Activated naive CD4-positive, alpha-beta T cell (primary cell): Measurements from ENCODE around the gene BLCAP.
"Not testable (repeated sequence)": the region's sequence is repeated elsewhere in the genome, so short reads cannot be mapped to it uniquely, and the experiment has no call there.

Experiments
- DNase-seq, 4 experiments: peaks; one replicate each; lab custom pipeline; 2025; lab: John Stamatoyannopoulos, UW

BLCAP gene, protein sequence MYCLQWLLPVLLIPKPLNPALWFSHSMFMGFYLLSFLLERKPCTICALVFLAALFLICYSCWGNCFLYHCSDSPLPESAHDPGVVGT

DNA sequence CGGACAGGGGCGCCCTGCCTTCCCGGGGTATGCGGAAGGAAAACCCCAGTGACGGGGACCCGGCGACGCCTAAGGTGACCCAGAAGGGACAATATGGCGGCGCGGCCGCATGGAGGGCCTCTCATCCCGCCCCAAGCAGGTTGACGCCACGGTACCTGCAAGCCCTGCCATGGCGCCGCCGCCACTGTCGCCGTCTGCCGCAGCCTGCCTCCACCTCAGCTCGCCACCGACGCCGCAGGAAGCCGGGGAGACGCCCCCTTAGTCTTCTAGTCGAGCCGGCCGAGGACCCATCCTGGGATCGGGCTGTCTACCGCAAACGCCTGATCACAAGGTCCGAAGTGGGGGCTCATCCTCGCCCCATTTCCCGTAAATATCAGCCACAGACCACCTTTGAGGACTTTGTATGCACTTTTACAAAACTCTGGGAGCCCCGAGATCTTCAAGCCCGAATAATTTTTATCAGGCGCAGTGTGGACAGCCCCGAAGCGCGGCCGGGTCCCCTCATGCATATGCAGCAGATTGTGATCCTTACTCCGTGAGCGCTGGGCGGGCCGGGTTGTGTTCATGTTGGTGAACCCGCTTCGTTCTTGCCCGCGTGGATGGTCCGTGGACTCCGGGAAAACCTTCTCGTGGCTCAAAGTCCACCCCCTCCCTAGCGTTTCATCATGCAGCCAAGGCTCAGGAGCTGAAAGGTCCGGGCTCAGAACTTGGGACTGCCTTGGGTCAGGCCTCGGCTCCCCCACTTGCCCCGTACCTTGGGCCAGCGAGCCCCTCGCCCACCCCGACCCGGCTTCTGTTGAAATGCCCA lies at the start of gene BLCAP:
Gene BLCAP (minus strand): TSS at position 239 of the 808 bp plus-strand sequence. CDS start 8,702 bp downstream, outside the sequence.
- DNase-seq: peak; percentile 93 to 99 (median 96)

DNA sequence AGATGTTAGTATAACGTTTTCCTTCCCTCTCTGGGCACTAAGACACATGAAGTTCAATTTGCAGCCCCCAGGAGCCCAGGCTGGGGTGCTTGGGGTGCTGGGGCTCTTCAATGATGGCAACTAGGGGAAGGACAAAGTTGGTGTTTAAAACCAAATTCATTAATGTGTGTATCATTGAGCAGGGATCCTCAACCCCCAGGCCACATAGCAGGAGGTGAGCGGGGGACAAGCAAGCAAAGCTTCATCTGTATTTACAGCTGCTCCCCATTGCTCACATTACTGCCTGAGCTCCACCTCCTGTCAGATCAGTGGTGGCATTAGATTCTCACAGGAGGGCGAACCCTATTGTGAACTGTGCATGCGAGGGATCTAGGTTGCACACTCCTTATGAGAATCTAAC lies 49.8 kb upstream of the BLCAP start:
- not testable (repeated sequence) for DNase-seq

DNA sequence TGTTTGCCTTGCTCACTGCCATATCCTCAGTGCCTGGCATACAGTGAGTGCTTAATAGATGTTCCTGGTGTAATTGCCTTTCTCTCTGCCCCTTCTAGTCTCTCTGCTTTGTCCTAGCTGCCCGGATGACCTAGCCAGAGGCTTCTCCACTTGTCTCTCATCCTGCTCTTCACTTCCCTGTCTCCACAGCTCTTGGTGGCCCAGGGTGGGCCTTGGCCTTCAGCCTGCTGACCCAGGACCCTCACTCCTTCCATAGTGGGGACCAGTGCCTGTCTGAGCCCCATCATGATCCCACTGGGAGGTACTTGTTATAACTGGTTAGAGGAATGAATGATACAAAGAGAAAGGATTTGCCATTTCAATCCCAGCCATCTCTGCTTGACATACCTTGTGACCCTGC lies 49.2 kb upstream of the BLCAP start:
- DNase-seq: no peak

DNA sequence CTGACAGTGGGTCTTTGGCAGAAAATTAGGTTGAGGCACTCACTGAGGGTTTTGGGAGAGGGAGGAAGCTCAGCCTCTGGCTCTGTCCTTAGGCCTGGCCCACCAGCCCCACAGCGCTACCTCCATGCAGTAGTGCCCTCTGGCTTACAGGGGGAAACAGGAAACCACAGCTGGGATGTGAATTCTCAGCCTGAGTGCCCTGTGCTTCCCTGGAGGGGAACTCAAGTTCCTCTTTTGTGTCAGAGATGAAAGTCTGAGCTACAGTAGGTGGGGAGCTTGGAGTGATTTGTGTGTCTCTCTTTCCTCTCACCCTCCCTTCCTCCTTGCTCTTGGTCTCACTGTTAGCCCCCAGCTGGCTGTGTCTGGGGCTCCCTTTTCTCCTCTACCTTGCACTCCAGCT lies 48.2 kb upstream of the BLCAP start:
- no peak for DNase-seq

DNA sequence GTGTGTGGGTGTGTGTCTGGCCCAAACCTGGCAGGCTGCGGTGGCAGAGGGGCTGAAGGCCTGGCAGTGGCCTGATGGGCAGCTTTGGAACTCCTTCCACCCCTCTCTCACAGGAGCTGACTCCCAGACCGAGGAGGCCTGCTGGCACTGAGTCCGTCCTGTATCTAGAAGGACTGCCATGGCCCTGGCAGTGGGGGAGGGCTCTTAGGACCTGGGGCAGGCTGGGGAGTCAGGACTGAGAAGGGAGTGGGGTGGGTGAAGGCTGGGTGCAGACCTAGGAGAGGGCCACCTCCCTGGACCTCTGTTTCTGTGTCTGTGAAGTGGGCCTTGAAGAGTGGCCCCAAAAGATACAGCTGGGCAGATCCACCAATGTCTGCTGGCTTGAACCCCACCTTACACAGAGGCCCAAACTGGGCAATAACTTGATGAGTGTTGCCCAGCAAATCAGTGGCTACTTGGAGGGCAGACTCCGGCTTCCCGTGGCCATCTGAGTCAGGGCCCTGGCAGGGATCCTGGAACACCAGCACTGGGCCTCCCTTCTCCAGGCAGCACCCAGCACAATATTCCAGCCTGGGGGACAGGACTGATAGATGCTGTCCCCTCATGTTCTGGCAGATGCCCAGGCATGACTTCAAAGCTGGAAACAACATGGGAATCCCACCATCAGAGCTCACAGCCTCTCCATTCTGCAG lies 46.7 kb upstream of the BLCAP start:
- no peak for DNase-seq

DNA sequence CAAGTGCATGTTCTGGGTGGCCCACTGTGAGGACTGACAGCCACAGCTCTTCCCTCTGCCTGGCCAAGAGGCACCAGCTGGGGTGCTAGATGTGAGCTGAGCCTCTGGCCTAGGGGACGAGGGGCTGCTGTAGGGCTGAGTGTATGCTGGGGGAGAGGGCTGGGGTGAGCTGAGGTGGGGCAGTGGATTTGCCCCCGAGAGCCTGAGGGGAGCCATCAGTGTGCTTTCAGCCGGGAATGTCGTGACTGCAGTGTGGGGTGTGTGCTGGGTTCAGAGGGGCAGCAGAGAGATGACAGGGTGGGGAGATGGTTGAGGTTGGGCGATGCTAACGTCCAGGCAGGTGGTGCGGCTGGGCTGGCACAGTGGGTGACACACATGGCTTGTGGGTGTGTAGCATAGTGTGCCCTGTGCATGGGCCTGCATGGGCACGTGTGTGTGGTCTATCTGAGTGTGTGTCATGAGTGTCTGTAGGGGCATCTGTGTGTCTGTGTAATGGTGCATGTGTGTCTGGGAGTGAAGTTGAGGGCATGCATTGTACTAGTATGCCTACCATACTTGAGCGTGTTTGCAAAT lies 46.0 kb upstream of the BLCAP start:
- no peak for DNase-seq

DNA sequence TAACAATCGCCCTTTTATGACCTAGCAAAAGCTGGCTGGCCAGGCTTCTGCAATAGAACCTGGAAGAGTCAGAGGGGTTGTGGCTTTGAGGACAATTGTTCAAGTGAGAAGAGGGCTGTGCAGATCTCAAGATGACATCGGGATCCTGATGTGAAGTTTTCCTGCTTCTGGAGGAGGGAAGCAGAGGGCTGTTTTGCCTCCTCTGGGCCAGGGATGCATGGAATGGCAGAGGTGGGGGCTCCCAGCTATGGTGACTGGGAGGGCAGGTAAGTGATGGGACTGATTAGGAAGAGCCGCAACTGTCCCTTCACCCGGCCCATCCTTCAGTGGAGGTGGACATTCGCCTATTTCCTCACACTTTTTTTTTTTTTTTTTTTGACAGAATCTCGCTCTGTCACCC lies 43.4 kb upstream of the BLCAP start:
- no peak for DNase-seq

DNA sequence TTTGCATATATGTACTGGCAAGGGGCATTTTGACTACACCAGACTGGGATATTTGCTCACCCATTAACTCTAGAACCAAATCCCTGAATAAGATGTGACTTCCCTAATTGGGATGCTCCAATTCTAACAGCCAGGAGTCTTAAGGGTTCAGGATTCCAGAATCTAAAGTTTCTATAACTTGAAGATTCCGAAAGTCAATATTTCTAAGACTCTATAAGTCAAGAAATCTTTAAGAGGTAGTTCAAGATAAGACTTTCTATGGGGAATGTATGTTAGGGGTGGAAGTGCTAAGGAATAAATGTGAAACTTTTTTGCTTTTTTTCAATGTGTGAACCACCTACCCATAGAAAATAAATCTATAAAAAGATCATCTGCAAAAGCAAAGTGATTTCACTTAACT lies 42.7 kb upstream of the BLCAP start:
- DNase-seq: no peak

DNA sequence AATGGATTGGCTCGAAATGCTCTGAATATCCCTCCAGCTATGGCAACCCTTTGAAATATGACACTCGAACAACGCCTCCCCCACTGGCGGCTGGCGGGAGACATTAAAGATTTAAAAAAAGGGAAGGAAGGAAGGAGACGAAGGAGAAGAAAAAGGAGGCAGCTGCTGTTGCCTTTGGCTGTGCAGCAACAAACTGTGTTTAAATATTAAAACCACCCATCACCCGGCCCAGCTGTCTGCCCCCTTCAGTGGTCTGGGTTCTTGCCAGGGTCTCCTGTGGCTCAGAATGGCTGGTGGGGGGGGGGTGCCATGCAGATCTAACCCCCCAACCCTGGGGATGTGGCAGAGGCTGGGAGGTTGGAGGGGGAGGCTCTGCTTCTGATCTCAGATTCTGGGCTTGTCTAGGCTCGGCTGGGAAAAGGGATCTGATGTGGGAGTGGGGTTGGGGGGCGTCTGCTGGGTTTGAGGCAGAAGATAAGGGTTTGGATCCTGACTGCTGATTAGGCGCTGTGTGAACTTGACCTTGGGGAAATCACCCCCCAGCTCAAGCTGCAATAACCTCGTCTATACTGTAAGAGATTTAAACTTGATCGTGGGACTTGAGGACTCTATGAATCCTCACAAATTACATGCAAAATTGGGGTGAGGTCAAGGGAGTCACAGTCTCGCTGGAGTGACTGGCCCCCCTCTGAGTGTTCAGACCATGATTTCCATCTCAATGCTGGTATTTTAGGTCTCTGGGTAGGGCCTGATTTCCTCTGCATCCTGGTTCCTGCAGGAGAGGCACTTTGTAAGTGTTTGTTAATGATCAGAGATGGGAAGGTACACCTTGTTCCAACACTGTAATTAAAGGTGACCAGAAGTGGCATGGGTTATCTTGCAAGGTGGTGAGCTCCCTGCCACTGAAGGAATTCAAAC lies 40.3 kb upstream of the BLCAP start:
- DNase-seq: no peak

DNA sequence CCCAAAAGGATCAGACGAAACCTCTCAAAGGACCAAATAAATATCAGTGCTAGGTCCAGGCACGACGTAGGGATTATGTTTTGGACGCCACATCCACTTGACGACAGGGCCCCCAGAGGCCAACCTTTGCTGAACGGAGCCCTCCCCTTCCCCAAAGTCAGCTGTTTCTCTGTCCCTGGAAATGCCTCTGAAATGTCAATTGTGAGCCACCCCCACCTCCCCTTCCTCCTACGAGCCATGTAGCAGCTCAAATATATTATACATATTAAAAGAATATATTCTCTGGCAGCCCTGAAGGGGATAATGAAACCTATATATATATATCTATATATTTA lies 39.6 kb upstream of the BLCAP start:
- no peak for DNase-seq

DNA sequence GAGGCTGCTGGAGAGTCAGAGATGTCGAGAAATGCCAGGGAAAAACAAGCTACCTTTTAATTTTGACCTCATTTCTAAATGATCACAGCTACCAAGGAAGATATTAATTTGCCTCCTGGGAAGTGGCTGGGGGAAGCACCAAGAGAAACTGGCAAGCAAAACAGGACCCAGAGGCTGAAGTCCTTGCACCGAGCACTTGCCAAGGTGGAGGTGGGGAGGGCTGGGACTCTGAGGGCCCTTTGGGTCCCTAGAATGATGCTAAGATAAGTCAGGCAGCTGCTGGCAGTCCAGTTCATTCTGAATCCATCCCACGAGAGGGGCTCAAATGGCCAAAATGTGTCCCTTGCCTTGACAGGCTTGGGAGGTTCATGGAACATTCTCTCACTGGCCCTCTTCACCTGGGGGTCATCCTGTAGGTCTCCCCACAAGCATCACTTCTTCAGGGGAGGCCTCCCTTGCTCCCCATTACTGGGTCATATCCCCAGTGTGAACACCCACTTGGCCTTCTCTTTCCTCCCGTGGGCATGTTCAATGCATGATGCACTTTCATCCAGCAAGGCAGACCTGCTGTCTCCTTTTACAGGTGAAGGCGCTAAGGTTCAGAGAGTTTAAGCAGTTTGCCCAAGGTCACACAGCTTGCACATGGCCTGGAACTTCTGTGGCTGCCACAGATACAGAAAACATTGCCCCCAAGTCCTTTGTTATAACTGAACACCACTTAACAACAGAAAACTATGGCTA lies 39.1 kb upstream of the BLCAP start:
- DNase-seq: no peak

DNA sequence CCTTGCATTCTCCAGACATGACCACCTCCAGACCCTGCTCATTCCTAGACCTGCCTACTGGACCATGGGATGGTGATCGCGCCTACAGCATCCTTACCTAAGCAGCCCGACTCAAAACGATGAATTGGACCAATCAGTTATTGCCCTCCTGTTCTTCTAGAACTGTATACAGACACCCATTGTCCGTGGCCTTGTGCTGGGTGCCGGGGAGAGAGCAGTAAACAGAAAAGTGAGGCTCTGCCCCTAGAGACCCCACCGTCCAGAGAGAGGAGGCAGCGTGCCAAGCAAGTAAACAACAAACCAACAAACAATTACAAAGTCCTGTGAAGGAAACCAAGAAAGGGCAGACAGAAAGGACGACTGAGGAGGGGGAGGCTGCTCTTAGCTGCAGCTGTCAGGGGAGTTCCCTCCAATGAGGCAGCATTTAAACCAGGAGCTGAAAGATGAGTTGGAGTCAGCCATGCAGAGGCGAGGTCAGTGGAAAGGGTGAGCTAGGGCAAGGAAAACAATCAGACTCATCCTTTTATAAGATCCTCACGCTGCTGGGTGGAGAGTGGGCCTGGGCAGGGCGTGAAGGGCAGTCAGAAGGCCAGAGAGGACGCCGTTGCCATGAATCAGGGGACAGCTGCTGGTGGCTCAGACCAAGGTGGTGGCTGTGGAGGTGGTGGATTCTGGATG lies 37.6 kb upstream of the BLCAP start:
- DNase-seq: no peak

DNA sequence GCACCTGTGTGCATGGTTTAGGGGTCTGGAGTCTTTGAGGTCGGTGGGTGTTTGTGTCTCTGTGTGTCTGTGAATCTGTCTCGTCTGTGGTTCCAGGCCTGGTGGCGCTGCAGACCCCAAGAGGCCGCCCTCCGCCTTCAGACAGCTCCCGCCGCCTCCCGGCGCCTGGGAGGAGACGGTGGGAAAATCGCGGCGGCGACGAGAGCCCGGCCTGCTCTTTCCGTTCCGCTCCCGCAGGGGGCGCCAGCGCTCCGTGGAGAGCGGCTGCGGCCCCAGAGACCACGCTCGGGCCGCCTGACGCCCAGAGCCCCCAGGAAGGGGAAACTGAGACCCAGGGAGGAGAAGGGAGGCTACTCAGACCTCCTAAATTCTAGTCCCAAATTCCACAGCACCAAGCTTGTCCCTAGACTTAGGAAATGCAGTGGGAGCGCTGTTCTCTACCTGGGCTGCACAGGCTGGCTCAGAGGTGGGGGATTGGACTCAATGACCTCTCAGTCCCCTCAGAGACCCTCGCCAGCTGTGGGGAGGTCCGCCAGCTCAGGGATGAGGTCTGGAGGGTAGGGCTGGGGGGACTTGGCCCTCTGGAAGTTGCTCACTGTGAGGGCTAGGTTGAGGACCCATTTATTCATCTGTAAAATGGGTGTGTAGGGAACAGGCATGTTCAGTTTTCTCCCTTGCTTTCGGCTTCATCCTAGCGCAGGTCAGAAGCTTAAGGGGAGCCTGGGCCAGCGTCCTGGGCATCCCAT lies 36.9 kb upstream of the BLCAP start:
- DNase-seq: peak in 2 of 4 experiments; percentile 4 to 5

DNA sequence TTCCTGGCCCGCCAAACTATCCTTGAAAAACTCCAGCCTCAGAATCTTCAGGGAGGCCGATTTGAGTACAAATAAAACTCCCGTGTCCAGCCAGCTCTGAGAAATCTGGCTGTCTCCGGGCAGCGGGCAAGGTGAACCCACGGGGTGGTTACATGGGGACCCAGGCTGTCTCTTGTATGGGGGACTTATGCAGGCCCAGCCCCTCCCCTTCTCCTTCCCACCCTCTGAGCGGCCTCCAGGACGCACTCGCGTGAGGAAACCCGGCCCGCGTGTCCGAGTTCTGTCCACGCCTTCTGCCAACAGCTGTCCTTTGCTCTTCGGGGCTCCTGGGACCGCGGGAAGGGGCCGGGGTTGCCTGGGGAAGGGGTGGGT lies 36.3 kb upstream of the BLCAP start:
- DNase-seq: no peak

DNA sequence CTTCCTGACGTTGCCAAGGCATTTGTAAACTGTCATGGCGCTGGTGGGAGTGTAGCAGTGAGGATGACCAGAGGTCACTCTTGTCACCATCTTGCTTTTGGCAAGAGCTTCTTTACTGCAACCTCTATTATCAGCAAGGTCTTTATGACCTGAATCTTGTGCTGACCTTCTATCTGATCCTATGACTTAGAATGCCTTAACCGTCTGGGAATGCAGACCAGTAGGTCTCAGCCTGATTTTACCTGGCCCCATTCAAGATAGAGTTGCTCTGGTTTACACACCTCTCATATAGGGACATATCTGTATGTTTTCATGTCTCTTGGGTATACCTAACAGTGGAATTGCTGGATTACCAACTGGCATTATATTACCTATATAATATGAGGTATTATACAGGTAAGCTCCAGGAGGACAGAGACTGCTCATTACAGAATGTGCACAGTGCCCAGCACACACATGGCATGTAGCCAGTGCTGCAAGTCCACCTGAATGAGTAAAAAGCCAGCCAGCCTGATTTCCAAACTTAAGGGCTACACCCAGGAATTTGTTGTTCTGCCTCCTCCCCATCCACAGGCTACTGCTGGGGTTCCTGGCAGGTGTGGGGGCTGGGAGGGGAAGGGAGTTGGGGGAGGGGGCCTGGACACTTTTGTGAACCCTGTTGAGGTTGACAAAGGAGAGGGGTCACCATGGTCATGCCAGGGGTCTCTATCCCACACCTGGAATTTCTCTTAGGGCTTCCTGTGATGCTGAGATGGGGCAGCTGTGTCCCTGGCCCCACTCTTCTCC lies 35.2 kb upstream of the BLCAP start:
- DNase-seq: no peak

DNA sequence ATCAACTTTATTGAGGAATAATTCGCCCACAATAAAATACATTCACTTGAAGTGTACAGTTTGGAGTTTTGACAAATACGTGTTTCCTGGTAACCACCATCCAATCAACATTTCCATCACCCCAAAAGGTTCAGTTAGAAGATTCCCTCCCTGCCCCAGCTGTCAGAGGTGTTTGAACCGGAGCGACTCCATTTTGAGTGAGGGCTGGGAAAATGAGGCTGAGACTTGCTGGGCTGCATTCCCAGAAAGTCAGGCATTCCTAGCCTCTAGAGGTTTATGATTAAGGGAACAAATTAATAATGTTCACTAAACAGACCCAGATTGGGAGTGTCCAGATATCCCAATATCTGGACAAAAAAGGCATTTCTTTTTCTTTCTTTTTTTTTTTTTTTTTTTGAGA lies 33.0 kb upstream of the BLCAP start:
- DNase-seq: no peak

DNA sequence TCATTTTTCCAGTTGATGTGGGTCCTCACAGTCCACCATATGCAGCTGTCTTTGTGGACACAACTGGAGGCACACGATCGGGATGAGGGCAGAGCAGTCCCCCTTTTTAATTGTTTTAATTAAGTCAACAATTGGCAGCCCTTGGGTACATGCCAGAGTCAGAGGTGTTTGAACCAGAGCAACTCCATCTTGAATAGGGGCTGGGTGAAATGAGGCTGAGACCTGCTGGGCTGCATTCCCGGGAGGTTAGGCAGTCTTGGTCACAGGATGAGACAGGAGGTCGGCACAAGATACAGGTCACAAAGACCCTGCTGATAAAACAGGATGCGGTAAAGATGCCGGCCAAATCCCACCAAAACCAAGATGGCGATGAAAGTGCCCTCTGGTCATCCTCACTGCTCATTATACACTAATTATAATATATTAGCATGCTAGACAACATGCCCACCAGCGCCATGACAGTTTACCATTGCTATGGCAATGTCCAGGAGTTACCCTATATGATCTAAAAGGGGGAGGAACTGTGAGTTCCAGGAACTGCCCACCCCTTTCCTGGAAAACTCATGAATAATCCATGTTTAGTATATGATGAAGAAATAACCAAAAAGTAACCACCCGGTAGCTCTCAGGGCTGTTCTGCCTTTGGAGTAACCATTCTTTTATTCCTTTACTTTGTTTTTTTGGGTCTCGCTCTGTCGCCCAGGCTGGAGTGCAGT lies 31.8 kb upstream of the BLCAP start:
- no peak for DNase-seq

DNA sequence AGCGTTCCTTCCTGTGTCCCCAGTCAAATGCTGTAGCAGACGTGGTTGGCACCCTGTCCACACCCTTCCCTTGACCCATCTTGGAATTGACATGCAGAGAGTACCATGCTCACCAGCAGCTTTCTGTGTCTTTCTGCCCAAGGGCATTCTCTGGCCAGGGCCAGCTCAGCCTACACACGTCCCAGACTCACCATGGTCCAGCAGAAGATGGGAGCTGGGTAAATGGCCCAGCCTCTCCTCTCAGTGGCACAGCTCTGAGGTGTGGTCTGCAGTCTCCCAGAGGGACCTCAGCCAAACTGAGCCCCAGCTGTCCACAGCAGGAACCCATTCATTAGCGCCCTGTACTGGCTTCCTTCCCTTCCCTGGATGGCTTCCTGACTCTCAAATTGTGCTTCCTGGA lies 31.1 kb upstream of the BLCAP start:
- DNase-seq: no peak

DNA sequence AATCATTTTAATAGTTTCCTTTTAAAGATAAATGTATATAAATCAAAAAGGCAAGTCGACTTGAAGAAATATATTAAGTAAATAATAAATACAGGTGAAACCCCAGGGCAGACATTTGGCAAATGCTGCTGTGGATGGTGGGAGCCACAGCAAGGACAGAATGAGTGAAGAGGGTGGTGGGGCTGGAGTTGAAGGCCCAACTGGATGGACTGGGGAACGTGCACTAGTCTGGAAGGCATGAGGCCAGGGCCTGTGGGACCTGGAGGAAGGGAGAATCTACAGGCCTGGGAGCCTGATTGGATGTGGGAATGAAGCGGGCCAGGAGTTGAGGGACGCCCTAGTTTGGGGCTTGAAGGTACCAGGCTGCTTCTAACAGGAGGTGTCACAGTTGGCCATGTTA lies 30.6 kb upstream of the BLCAP start:
- no peak for DNase-seq
